Measurements from ENCODE around the gene RYR3.

Gene RYR3

GRCh38 chr15:33279613-33280205 lies 31.1 kb upstream of the RYR3 start:
- Histone ChIP-seq H2BK5ac (ENCODE audit: low read length) (no peak overlapping the region), H3K23ac (ENCODE audit: low read depth, low read length, poor library complexity) (no peak overlapping the region), H4K8ac (ENCODE audit: low read depth, low read length) (no peak overlapping the region), H2BK12ac (ENCODE audit: low read length) (no peak overlapping the region), H2BK15ac (ENCODE audit: low read length) (no peak overlapping the region), H3K4me2 (ENCODE audit: insufficient read depth, low read length, poor library complexity, severe bottlenecking) (no peak overlapping the region), H3K27ac (replicated peaks; ENCODE audit: low read length) (no peak overlapping the region), H3K4ac (ENCODE audit: low read length) (no peak overlapping the region), H2BK120ac (ENCODE audit: low read depth, low read length) (no peak overlapping the region), H3K36me3 (replicated peaks in 1 of 2; ENCODE audit: control insufficient read depth in 2 of 2, insufficient read depth in 2 of 2, low read length in 2 of 2) (no peaks in the 10 kb centered on the region), H3K18ac (ENCODE audit: low read length) (no peak overlapping the region), H2AK5ac (ENCODE audit: low read depth, low read length) (no peak overlapping the region), H3K14ac (ENCODE audit: low read length) (no peak overlapping the region), H3K4me3 (ENCODE audit: low read length in 2 of 2) (no peak overlapping the region), H3K9me3 (replicated peaks in 1 of 2; ENCODE audit: control insufficient read depth in 2 of 2, insufficient read depth in 1 of 2, low read depth in 1 of 2, low read length in 2 of 2) (peaks cover 0 to 3% of the 10 kb centered on the region in 2 donors), H3K4me1 (ENCODE audit: control insufficient read depth in 2 of 2, insufficient read depth in 1 of 2, low read depth in 1 of 2, low read length in 2 of 2) (no peaks in the 10 kb centered on the region), H3K27me3 (ENCODE audit: control insufficient read depth in 3 of 3, insufficient read depth in 3 of 3, low read depth in 1 of 3, low read length in 3 of 3) (no peaks in the 10 kb centered on the region), H4K91ac (ENCODE audit: low read depth, low read length, poor library complexity) (no peak overlapping the region), H2AFZ (ENCODE audit: low read length) (no peak overlapping the region), H3K79me1 (ENCODE audit: low read depth, low read length) (no peaks in the 10 kb centered on the region), H3K9ac (ENCODE audit: low read depth, low read length, poor library complexity) (no peak overlapping the region)
- no peak for DNase-seq (ENCODE audit: low spot score)
- no CpG with 5 or more reads among the region's 6 CpGs for WGBS, 2 donors (ENCODE audit: extremely low coverage in 2 of 2, insufficient read length in 2 of 2, insufficient replicate concordance in 1 of 2)

DNA sequence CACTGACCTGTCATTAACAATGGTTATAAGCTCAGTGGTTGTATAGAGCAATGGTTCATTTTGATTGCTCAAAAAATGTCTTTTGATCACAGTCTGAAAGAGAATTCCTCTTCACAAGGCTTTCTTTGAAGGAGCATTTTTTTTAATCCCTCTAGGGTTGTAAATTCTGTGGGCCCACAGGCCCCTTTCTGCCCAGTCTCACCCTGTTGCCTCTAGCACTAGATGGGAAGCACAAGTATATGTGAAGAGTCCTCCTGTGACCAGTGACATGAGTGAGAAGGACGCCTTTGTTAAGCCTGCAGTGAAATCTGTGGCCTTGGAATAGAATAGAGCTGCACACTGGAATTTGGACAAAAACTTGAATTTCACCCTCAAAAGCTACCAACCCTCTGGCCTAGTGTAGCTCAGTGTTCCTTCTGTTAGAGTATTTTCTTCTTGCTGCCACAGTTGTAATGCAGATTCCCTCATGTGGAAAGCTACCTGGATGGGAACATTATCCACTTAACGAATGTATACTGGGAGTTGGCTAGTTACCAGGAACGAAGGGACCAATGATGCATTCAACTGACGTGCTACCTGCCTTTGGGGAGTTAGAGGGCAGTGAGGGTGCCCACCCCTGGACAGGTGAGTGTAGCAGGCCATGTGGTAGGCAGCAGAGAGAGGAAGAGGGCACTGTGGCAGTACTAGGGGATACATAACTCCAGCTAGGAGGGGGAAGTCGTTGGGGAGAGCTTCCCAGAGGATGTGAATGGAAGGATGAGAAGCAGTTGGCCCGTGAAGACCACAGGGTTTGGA lies 28.3 kb upstream of the RYR3 start:
- no peak overlapping the region for H2AFZ ChIP-seq (ENCODE audit: low read length)
- no peak overlapping the region for H2BK5ac ChIP-seq (ENCODE audit: low read length)
- no peak overlapping the region for H3K27ac ChIP-seq (replicated peaks; ENCODE audit: low read length)
- no peak overlapping the region for H3K9ac ChIP-seq (ENCODE audit: low read depth, low read length, poor library complexity)
- no peak overlapping the region for H4K8ac ChIP-seq (ENCODE audit: low read depth, low read length)
- no peak overlapping the region for H3K14ac ChIP-seq (ENCODE audit: low read length)
- no peak overlapping the region for H4K91ac ChIP-seq (ENCODE audit: low read depth, low read length, poor library complexity)
- WGBS, 2 donors (ENCODE audit: extremely low coverage in 2 of 2, insufficient read length in 2 of 2, insufficient replicate concordance in 1 of 2): no CpG with 5 or more reads among the region's 6 CpGs
- no peak overlapping the region for H2BK15ac ChIP-seq (ENCODE audit: low read length)
- H3K27me3 ChIP-seq (ENCODE audit: control insufficient read depth in 3 of 3, insufficient read depth in 3 of 3, low read depth in 1 of 3, low read length in 3 of 3): no peaks in the 10 kb centered on the region
- no peaks in the 10 kb centered on the region for H3K9me3 ChIP-seq (replicated peaks in 1 of 2; ENCODE audit: control insufficient read depth in 2 of 2, insufficient read depth in 1 of 2, low read depth in 1 of 2, low read length in 2 of 2)
- DNase-seq (ENCODE audit: low spot score): no peak
- no peak overlapping the region for H2AK5ac ChIP-seq (ENCODE audit: low read depth, low read length)
- H3K4me2 ChIP-seq (ENCODE audit: insufficient read depth, low read length, poor library complexity, severe bottlenecking): no peak overlapping the region
- H3K18ac ChIP-seq (ENCODE audit: low read length): no peak overlapping the region
- H2BK120ac ChIP-seq (ENCODE audit: low read depth, low read length): no peak overlapping the region
- no peak overlapping the region for H3K4ac ChIP-seq (ENCODE audit: low read length)
- no peaks in the 10 kb centered on the region for H3K36me3 ChIP-seq (replicated peaks in 1 of 2; ENCODE audit: control insufficient read depth in 2 of 2, insufficient read depth in 2 of 2, low read length in 2 of 2)
- no peak overlapping the region for H3K4me3 ChIP-seq (ENCODE audit: low read length in 2 of 2)
- no peak overlapping the region for H3K23ac ChIP-seq (ENCODE audit: low read depth, low read length, poor library complexity)
- no peaks in the 10 kb centered on the region for H3K4me1 ChIP-seq (ENCODE audit: control insufficient read depth in 2 of 2, insufficient read depth in 1 of 2, low read depth in 1 of 2, low read length in 2 of 2)
- H3K79me1 ChIP-seq (ENCODE audit: low read depth, low read length): no peaks in the 10 kb centered on the region
- no peak overlapping the region for H2BK12ac ChIP-seq (ENCODE audit: low read length)

- no peak overlapping the region for H2BK12ac ChIP-seq (ENCODE audit: low read length)
- H2BK120ac ChIP-seq (ENCODE audit: low read depth, low read length): no peak overlapping the region
- no peaks in the 10 kb centered on the region for H3K27me3 ChIP-seq (ENCODE audit: control insufficient read depth in 3 of 3, insufficient read depth in 3 of 3, low read depth in 1 of 3, low read length in 3 of 3)
- no peak overlapping the region for H2AFZ ChIP-seq (ENCODE audit: low read length)
- no peak for DNase-seq (ENCODE audit: low spot score)
- H4K91ac ChIP-seq (ENCODE audit: low read depth, low read length, poor library complexity): no peak overlapping the region
- no peak overlapping the region for H4K8ac ChIP-seq (ENCODE audit: low read depth, low read length)
- no peak overlapping the region for H3K9ac ChIP-seq (ENCODE audit: low read depth, low read length, poor library complexity)
- H3K4me3 ChIP-seq (ENCODE audit: low read length in 2 of 2): no peak overlapping the region
- H3K4me2 ChIP-seq (ENCODE audit: insufficient read depth, low read length, poor library complexity, severe bottlenecking): no peak overlapping the region
- H3K27ac ChIP-seq (replicated peaks; ENCODE audit: low read length): no peak overlapping the region
- no peak overlapping the region for H2AK5ac ChIP-seq (ENCODE audit: low read depth, low read length)
- H3K9me3 ChIP-seq (replicated peaks in 1 of 2; ENCODE audit: control insufficient read depth in 2 of 2, insufficient read depth in 1 of 2, low read depth in 1 of 2, low read length in 2 of 2): no peaks in the 10 kb centered on the region
- no peak overlapping the region for H2BK15ac ChIP-seq (ENCODE audit: low read length)
- no peaks in the 10 kb centered on the region for H3K79me1 ChIP-seq (ENCODE audit: low read depth, low read length)
- no CpG with 5 or more reads among the region's 2 CpGs for WGBS, 2 donors (ENCODE audit: extremely low coverage in 2 of 2, insufficient read length in 2 of 2, insufficient replicate concordance in 1 of 2)
- H3K36me3 ChIP-seq (replicated peaks in 1 of 2; ENCODE audit: control insufficient read depth in 2 of 2, insufficient read depth in 2 of 2, low read length in 2 of 2): no peaks in the 10 kb centered on the region
- H2BK5ac ChIP-seq (ENCODE audit: low read length): no peak overlapping the region
- H3K14ac ChIP-seq (ENCODE audit: low read length): no peak overlapping the region
- H3K23ac ChIP-seq (ENCODE audit: low read depth, low read length, poor library complexity): no peak overlapping the region
- H3K18ac ChIP-seq (ENCODE audit: low read length): no peak overlapping the region
- H3K4me1 ChIP-seq (ENCODE audit: control insufficient read depth in 2 of 2, insufficient read depth in 1 of 2, low read depth in 1 of 2, low read length in 2 of 2): no peaks in the 10 kb centered on the region
- no peak overlapping the region for H3K4ac ChIP-seq (ENCODE audit: low read length)
These were observed 27.2 kb upstream of the RYR3 start for GRCh38 chr15:33283576-33283975.

GRCh38 chr15:33284336-33284735 lies 26.4 kb upstream of the RYR3 start:
- Histone ChIP-seq H2AK5ac (ENCODE audit: low read depth, low read length) (no peak overlapping the region), H3K4ac (ENCODE audit: low read length) (no peak overlapping the region), H3K9ac (ENCODE audit: low read depth, low read length, poor library complexity) (no peak overlapping the region), H2BK5ac (ENCODE audit: low read length) (no peak overlapping the region), H3K79me1 (ENCODE audit: low read depth, low read length) (no peaks in the 10 kb centered on the region), H3K36me3 (replicated peaks in 1 of 2; ENCODE audit: control insufficient read depth in 2 of 2, insufficient read depth in 2 of 2, low read length in 2 of 2) (no peaks in the 10 kb centered on the region), H3K4me1 (ENCODE audit: control insufficient read depth in 2 of 2, insufficient read depth in 1 of 2, low read depth in 1 of 2, low read length in 2 of 2) (no peaks in the 10 kb centered on the region), H2AFZ (ENCODE audit: low read length) (no peak overlapping the region), H3K9me3 (replicated peaks in 1 of 2; ENCODE audit: control insufficient read depth in 2 of 2, insufficient read depth in 1 of 2, low read depth in 1 of 2, low read length in 2 of 2) (no peaks in the 10 kb centered on the region), H3K14ac (ENCODE audit: low read length) (no peak overlapping the region), H3K27ac (replicated peaks; ENCODE audit: low read length) (no peak overlapping the region), H3K27me3 (ENCODE audit: control insufficient read depth in 3 of 3, insufficient read depth in 3 of 3, low read depth in 1 of 3, low read length in 3 of 3) (peaks cover 0 to 5% (median 0%) of the 10 kb centered on the region in 3 experiments), H3K4me3 (ENCODE audit: low read length in 2 of 2) (no peak overlapping the region), H3K23ac (ENCODE audit: low read depth, low read length, poor library complexity) (no peak overlapping the region), H2BK12ac (ENCODE audit: low read length) (no peak overlapping the region), H3K4me2 (ENCODE audit: insufficient read depth, low read length, poor library complexity, severe bottlenecking) (no peak overlapping the region), H4K91ac (ENCODE audit: low read depth, low read length, poor library complexity) (no peak overlapping the region), H4K8ac (ENCODE audit: low read depth, low read length) (no peak overlapping the region), H2BK15ac (ENCODE audit: low read length) (no peak overlapping the region), H3K18ac (ENCODE audit: low read length) (no peak overlapping the region), H2BK120ac (ENCODE audit: low read depth, low read length) (no peak overlapping the region)
- WGBS, 2 donors (ENCODE audit: extremely low coverage in 2 of 2, insufficient read length in 2 of 2, insufficient replicate concordance in 1 of 2): no CpG with 5 or more reads among the region's 1 CpG
- no peak for DNase-seq (ENCODE audit: low spot score)

Data from neuronal stem cell (in vitro differentiated cells).